Activated CD4-positive, alpha-beta T cell treated with anti-CD3 and anti-CD28 coated beads, Interleukin-10, Interleukin-2, amounts not matched to agents 100 ng/mL and 50 ng/mL, durations not matched to agents 16 hours and 8 hours (primary cell): ENCODE results near the gene RAD51B.
"Not testable (repeated sequence)": the region's sequence is repeated elsewhere in the genome, so short reads cannot be mapped to it uniquely, and the experiment has no call there.

ENCODE experiments used
- DNase-seq: peaks from one replicate; pipeline ENCODE4 v3.0.0-alpha.2; 2020

The RAD51B gene

DNA sequence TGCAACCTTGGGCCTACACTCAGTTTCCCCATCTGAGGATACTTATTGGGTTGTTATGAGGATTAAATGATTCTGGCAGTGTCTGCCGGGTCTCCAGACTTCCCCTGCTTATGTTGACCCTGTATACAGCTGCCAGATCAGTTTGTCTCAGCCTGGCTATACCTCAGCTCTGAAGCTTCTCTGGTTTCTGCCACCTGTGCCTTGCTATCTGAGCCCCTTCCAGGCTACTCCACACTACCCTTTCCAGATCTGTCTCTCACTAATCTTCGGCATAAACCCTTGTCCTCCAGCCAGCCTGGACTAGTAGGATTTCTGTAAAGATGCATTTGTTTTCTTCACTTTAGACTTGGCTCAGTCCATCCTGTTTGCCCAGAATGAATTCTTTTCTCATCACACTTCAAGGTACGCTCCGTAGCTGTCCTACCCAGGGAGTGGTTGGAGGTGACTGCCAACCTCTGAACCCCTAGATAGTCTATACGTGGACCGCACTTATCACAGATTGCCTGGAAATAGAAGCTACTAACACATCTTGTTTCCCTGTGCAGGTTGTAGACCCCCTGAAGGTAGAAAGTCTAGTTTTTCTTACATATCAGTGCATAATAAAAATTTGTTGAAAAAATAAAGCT lies 422.4 kb downstream of the RAD51B start:
- DNase-seq: no peak

DNA sequence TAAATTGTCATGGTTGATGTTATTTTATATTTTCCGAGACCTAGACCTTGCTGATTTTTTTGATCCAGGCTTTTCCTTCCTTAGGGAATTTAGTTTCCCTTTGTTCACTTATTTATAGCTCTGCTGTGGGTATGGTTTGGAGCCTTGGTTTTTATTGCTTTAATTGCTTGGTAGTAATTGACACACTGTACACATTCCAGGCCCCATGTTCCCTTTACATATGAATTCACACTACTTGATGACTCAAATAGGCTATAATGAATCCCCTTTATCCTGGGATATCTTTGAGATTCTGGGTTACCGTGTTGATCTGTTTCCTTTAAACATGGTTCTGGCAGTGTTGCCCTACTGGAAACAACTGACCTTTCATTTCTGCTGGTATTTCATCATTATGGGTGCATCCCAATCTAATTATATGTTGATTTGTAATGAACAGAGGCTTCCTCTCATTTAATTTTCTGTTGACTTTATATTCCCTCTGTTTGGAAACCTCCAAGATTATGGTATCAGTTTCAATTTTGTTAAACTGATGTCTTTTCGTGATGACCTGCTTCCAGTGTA lies 424.0 kb downstream of the RAD51B start:
- no peak for DNase-seq

DNA sequence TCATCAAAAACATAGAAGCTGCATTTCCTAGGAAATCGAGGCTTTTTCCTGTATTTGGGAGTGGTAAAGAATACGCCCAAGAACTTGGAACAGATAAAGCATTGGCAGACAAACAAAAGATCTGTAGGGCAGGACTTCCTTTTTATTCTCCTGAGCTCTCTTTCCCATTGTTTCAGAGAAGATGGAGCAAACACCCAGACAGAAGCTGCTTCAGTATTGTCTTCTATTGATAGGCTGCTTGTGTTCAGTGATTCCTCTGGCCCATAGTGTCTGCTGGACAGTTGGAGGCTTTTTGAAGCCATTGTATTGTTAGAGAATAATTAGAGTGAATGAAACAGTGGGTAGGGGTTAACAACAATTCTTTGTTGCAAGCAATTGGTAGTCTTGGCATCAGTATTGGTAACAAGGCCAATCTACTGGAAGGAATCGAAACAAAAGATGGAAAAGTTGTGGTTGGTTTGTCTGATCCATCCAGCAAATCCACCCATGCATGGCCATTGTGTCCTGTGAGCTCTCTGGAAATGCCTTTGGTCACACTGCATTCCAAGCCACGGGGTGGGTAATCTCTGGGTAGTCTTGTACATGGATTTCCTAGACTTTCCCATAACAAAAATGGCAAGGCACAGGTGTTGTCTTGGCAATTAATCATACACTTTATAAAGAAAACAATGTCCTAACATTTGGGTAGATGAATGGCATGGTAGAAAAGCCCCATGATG lies 424.8 kb downstream of the RAD51B start:
- no peak for DNase-seq

DNA sequence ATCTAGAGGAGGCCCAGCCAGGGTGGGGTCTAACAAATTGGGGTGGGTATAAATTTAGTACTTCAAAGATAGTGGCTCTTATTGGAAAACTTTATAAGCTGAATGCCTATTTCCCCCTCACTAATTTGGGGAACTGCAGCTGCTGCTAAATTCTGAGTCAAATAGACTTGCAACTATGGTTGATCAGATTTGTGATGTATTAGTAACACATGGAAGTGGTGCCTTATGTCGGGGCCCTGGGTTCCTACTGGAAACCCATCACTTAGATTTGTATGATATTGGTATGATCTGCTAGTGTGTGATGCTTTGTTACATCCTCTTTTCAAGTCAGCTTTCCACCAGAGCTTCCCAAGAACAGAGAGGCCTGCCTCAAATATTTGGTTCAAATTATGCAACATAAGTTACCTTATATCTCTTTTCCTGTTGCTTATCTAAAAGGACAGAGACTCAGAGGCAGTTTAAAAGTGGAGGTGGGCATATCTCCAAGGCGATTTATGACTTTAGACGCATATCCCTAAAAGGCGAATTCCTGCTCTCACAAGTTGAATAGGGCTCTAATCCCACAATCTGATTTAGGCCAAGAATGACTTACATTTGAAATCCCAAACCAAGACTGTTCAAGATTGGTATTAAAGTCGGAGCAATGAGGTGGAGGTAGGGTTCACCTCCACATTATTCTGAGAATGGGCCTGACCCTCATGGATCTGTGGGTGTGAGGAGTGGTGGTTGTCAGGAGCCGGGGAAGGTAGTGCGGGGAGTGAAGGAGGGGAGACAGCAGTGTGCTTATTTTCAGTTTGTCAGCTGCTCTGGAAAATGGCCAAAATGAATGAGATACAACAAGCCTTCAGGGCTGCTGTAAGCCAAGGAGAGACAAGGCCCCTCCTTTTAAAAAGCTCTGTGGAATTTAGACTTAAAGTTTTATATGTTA lies 425.8 kb downstream of the RAD51B start:
- no peak for DNase-seq

DNA sequence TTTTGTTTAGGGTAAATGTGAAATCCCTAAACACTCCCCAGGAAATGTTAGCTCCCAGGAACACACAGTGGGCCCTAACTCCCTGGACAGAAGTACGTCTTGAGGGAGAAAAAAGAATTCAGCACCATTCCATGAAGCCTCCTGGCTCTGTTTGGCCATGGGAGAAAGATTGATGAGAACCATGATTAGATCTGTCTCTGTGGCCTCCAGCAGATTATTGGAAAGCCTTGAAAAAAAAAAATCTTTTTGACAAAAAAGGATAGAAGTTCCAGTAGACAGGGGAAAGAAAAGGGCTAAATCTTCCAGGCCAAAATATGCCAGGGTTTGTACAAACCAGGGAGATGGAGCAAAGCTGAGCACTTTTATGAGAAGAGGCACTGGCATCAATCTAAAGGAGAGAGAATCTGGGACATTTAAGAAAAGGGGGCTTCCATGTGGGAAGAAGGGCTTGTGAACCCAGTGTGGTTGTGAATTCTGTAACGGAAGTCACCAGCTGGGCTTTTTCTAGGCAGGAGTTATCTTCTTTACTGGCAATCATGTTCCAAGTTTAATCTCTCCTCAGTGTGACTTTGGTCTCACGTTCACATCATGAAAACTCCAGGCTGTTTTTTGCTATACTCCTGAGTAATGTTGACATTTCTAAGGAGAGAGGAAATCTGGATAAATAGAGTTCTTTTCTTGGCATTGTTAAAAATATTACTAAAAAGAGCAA lies 426.7 kb downstream of the RAD51B start:
- DNase-seq: no peak

DNA sequence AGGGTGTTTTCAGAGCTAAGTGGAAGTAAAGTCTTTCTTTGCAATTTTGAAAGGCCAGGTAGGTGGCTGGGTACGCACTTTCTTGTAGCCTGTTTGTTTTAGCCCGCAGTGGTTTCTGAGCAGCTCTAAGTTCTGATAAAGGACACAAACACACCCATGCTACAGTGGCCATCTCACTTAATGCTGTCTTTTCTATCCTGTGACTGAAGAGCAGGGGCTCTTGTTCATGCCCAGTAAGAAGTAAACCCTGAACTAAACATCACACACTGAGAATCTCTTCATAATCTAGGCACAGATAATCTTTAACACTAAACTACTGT lies 427.2 kb downstream of the RAD51B start:
- no peak for DNase-seq

DNA sequence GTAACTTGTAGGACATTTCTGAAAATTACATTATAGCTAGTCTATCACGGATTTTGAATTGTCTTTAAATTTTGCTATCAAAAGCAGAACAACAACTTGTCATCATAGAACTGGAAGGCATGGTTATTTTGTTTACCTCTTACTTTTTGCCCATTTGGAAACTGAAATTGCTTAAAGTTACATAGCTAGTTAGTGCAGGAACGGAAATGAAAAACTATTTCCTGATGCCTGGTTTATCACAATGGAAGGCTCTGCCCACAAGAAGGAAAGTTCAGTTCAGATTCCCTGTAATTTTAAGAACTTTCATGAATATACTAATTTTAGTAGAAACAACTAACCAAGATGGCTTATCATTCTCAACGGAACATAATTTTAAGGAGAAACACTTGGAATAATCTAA lies 427.7 kb downstream of the RAD51B start:
- DNase-seq: no peak

DNA sequence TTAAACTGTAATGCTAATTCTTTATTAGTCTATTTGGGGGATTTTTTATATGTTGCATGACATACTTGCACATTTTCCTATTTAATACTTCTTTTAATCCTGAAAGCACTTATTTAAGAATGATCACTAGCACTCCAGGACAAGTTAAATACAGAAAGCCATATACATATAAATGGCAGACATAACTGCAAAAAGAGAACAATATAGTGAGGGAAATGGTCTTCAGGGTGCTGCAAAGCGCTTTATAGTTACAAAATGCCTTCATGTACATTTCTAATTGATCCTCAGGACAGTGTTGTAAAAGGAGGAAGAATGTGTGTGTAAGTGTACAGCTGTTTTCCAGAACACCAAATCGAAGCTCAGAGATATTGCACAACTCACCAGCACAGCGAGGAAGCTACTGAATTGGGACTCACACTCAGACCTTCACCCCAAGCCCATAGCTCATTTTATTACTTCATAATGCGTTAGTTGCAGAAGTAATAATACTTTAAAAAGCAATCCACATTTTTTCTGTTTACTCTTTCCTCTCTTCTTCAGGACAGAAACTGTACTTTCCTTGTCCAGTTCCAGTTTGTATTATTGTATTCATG lies 428.2 kb downstream of the RAD51B start:
- DNase-seq: no peak

DNA sequence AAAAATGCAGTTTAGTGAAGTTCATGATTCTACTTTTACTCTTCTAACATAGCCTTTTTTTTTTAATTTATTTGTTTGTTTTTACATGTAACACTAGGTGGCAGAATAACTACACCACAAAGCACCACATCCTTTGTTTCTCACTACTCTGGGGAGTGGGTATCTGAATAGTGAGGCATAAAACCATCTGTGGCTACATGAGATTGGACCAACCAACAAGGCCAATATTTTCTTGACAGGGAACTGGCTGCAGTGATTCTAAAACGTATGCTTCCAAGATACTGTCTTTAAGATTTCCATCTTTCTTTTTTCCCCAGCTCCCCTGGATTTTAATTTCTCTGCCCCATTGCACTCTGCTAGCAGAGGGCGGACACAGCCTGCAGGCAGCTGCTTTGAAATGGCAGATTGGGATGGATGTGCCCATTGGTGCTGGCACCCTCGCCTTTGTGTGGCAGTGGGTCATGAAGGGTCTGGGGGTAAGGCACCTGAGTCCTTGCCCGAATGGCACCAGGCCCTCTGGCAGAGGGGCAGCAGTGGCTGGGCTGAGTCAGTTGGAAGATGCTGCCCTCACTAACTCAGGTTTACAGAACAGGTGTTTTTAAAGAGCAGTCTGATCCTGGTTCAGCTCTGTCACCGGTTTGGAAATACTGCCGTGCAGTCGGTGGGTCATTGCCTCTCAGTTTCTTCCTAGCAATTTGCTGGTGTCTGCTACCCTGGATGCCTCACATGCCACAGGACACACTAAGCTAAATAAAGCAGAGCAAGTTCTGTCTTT lies 429.1 kb downstream of the RAD51B start:
- DNase-seq: peak; percentile 45

DNA sequence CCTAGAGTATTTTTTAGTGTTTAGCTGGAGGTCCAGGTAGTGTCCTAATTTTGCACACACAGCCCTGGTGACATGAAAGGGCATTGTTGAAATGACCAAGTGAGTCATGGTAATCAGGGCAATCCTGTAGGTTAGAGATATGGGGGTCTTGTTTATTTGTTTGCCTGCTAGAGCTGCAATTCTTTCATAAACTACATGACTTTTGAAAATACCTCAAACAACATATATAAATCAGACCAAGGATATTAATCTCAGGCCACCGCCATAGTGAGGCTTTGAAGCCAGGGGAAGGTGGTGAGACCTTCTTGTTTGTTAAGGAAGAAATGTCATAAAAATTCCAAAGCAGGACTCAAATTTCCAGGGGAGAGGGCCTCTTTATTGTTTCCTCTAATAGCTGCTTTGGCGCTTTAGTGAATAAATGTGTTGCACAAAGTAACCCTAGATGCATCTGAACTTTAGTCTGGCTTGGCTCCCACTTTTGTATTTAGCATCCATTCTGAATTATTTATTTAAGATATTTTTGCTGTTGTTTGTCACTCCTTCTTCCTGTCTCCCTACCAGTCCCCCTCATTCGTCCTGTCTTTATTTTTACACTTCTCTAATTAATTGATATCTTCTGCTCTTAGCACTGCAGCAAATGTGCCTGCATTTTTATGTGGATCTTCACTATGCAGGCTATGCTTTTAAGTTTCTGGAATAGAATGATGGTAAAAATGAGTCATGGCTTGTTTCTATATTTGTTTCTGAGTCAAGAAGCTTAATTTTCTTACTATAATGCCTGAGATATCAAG lies 430.3 kb downstream of the RAD51B start:
- no peak for DNase-seq

DNA sequence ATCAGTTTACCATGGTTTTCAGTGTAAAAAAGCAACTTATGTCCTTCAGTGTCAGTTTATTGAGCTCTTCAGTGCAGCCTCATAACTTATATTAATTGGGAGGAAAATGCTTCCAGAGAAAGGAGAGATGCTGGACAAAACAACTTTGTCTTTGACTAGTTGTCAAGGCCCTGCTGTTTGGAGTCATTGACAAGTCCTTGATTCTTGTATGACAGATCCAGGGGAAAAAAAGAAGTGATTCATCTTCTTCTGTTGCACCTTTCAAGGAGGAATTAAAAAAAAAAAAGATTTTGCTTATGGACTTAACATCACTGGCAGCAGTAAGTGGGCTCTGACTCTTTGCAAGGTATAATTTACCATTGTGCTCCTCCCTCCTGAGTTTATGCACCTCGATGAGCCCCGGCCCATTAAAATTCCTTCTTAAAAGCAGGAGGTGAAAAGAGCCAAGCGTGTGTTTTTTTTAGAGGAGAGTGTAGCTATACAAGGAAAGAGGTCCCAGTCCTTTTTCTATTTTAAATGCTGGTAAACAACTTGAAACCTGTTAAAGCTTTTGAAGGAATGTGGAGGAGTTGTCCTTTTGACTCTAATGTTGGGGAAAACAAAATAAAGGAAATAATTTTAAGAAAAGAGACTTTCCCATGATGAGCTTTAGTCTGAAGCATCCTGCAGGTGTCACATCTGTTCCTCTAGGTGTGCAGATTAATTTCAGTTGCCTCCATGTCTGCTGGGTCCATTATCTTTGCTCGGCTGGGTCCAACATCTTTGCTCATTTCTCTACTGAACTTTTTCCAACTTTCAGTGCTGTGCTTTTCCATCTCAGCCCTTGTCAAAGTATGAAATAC lies 431.6 kb downstream of the RAD51B start:
- DNase-seq: no peak

DNA sequence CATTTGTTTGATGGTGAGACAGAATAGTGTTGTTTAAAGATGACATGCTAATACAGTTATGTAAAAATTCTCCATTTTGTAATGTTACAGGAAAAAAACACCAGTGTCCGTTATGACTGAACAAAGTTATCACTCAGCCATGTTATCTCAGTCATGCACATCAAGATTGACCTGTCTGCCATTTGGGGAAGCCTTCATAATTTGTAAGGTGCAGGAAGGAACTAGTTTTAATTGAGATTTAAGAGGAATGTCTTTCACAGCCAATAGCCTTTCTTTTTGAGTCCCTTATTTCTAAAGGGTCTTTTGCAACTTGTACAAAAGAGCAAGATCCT lies 432.2 kb downstream of the RAD51B start:
- DNase-seq: no peak

DNA sequence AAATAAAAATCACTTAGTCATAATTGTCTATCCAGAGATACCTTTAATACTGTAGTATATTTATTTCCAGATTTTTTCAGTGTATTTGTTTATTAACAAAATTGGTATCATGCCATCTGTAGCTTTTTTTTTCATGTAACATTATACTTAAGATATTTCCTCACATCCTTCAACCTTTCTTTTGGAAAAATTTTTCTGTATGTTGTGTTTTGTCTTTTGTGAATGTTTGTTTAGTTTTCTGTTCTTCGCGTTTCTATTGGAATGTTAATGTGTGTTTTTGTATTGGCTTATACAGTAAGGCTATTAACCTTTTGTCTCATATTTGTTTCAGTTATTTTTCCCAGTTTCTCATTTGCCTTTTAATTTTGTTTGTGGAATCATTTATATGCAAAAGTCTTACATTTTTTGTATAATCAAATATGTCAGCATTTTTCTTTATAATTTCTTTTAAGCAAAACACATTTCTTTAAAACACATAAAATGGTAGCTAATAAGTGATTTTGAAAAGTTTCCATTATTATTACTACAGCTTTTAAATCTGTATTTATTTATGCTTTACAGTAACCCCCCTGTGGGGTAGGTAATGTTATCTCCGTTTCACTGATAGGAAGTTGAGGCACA lies 433.7 kb downstream of the RAD51B start:
- DNase-seq: no peak

DNA sequence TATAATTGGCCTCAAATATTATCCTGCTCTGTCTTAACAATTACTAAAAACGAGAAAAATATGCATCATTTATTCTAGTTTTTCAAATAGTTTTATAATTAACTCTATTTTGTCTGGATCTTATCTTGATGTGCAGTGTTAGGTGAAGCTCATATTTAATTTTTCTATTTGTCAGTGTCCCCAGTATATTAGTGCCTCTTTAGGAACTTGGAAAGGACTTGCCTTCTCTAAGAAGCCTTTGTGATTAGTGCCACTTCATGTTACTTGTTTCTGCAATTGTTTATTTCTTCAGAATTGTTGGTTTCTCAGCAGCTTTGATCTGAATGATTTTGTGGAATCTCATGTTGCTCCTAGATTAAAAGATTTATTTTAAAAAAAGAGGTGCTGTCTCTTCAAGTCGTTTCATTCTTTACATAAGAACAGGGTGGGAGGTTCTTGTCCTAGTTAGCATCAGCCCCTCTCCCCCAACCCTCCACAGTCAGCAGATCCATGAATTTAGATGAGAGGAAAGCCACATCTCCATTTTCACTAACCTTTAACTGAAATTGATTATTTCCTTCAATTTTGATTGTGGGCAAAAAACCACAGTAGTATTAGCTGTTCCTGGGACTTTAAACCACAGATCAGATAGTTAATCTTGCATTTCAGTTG lies 434.4 kb downstream of the RAD51B start:
- DNase-seq: no peak

DNA sequence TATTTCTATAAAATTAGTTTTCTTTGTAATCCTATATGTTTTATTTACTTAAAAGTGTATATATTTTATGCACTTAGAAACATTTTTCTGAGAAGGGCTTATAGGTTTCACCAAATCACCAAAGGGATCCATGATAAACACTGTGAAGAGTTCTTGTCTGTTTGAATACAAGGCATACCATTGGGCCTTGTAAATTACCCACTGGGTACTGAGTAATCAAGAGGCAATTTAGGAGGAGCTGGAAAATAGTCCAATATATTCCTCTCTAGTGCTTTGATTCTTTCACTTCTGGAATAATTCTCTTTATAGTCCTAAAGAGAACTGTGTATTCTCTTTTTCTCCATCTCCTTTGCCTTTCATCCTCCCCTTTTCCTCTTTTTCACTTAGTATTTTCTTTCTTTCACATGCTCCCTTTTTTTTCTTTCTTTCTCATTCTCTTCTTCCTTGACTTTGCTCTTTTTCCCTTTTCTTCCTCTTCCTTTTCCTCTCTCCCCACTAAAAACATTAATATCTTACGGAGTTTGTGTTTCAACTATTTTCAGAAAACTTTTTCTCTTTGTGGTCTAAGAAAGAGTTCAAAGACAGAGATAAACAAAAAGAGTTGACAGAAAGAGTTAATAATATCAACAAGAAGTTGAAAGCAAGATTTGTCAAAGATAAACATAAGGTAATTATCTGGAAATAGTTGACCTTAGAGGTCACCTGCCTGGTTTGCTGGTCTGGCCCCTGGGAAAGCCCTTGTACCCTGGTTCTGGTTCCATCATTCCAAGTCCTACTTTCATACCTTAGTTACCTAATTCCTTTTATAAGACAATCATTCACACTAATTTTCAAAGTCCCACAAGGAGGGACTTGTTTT lies 435.3 kb downstream of the RAD51B start:
- no peak for DNase-seq

DNA sequence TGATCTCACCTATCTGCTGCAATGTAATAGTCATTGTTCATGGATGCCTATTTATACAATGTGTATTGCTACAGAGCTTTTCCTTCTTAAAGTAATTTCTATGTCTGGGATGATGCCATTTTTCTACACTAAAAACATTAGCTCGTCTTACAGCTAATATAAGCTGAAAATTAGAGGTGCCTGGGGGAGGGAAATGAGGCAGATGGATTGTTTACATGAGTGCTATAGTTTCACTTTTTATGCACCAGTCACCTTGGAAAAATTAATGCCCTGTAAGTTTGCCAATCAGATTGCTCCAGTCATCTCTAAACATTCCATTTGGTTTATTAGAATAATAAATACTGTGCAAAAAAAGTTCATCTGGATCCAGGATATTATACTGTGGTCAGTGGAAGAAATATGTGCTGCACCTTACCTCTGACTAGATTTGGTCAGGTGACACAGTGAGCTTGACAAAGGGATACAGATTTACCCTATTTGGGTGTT lies 436.2 kb downstream of the RAD51B start:
- DNase-seq: no peak

DNA sequence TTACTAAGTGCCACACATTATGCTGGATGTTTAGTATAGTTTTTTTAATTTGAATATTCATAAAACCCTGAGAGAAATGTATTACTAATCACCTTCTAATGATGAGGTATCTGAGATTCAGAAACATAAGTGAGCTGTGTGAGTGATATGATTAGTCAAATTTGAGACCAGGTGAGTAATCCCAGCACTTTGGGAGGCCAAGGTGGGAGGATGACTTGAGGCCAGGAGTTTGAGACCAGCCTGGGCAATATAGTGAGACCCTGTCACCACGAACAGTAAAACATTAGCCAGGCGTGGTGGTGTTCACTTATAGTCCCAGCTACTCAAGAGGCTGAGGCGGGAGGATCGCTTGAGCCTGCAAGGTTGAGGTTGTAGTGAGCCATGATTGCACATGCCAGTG lies 438.4 kb downstream of the RAD51B start:
- DNase-seq: no peak

DNA sequence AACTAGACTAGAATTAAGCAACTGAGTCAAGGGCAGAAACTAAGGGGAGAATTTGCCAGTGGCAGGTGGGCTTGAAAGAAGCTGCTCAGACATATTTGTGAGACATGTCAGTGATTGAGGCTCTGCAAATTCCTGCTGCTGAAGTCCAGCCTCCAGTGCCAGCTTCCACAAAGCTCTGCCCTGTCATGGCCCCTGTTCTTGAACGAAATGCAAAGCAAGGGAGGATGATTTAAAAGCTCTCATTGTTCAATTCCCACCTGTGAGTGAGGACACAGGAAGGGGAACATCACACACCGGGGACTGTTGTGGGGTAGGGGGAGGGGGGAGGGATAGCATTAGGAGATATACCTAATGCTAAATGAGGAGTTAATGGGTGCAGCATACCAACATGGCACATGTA lies 439.4 kb downstream of the RAD51B start:
- not testable (repeated sequence) for DNase-seq
